ENCODE measurements around the gene HNF1B. TPM values are rescaled to one million over a fixed set of nuclear protein-coding genes. Genes with fewer than 3 reads are reported as not detected.

Gene HNF1B
- total and polyA plus RNA-seq, 2 donors (not counting 3 experiments of a cell fraction or from before 2014, with no cell fraction given): not detected

- POLR2A ChIA-PET: no interaction called here
- H3K36me3 ChIP-seq (ENCODE audit: control insufficient read depth in 2 of 2, extremely low read depth in 1 of 2, insufficient read depth in 2 of 2, low read length in 2 of 2): no peaks in the 10 kb centered on the region
- no peak overlapping the region for H3K27ac ChIP-seq (ENCODE audit: insufficient read depth, low read depth, low read length)
- H3K4me1 ChIP-seq (ENCODE audit: control insufficient read depth, extremely low read depth, insufficient read depth, low read length): peaks cover 5% of the 10 kb centered on the region
- H4K20me1 ChIP-seq (replicated peaks; ENCODE audit: control insufficient read depth, extremely low read depth, insufficient read depth, low read length): no peaks in the 10 kb centered on the region
- H3K27me3 ChIP-seq (ENCODE audit: control insufficient read depth in 2 of 2, insufficient read depth in 2 of 2, low read length in 2 of 2): peaks cover 66 to 86% of the 10 kb centered on the region in 2 experiments
- H3K4me3 ChIP-seq (replicated peaks in 1 of 3; ENCODE audit: insufficient read depth in 1 of 3, low read depth in 1 of 3, low read length in 3 of 3): no peak overlapping the region
- CTCF ChIA-PET: interaction anchor here (0.9 to 1.2 kb wide), 2 partner anchors 19 to 24 kb away, joined by 3 to 4 read pairs; no protein-coding TSS in a partner anchor
- no peak for FAIRE-seq
- H3K9me1 ChIP-seq (replicated peaks; ENCODE audit: control insufficient read depth, extremely low read depth, insufficient read depth, low read length): no peaks in the 10 kb centered on the region
- H2AFZ ChIP-seq (ENCODE audit: low read depth, low read length): no peak overlapping the region
- TF ChIP-seq CTCF (IDR thresholded peaks at IDR 0.05; ENCODE audit: extremely low read depth in 1 of 2, insufficient read depth in 1 of 2, low read depth in 1 of 2, low read length in 2 of 2): no peak
- no peak for TF ChIP-seq EZH2 (IDR thresholded peaks at IDR 0.05; ENCODE audit: borderline replicate concordance, low read depth, low read length, severe bottlenecking)
- no peak for TF ChIP-seq MYC (IDR thresholded peaks at IDR 0.05; ENCODE audit: low read depth, low read length)
- no peak for TF ChIP-seq POLR2AphosphoS5 (IDR thresholded peaks at IDR 0.05; ENCODE audit: insufficient read depth, low read depth, low read length)
- no peak for TF ChIP-seq FOS (IDR thresholded peaks at IDR 0.05; ENCODE audit: borderline replicate concordance, insufficient read depth, low read length)
- TF ChIP-seq JUN (IDR thresholded peaks at IDR 0.05; ENCODE audit: borderline replicate concordance, insufficient read depth, insufficient read length, low read depth): no peak
- BruUV-seq (replicated peaks): no TSS peak
- intact Hi-C loops (cut with micrococcal nuclease): no loop called here
- H3K9me3 ChIP-seq (replicated peaks; ENCODE audit: control insufficient read depth, insufficient read depth, low read length): no peaks in the 10 kb centered on the region
- H3K79me2 ChIP-seq (ENCODE audit: control insufficient read depth, insufficient read depth, low read length): no peaks in the 10 kb centered on the region
- no peak for DNase-seq (ENCODE audit: low read depth, low spot score)
- dilution Hi-C loops (cut with MboI; ENCODE audit: extremely low pct_ligation_motif_present, low sequenced_read_pairs): no loop called here
- no peak overlapping the region for H3K9ac ChIP-seq (replicated peaks; ENCODE audit: extremely low read depth, insufficient read depth, low read length)
- no peak overlapping the region for H3K4me2 ChIP-seq (ENCODE audit: insufficient read depth, low read length)
Observed at GRCh38 chr17:37745801-37746426, 1.1 kb upstream of the HNF1B start.

Data from endothelial cell of umbilical vein (primary cell).